HepG2 (cell line): ENCODE measurements around the gene DAB1. TPM values are rescaled to one million over a fixed set of nuclear protein-coding genes. Genes with fewer than 3 reads are reported as not detected.

Experiments used
- AFF4 ChIP-seq: sonication (generic); formaldehyde crosslinking; IDR thresholded peaks from 2 replicates; pipeline ENCODE4 v1.4.0; 2020; ENCODE audit warnings: missing genetic modification reagents
- EHMT2 ChIP-seq: fragments of 200-600 bp; sonication (generic); IDR thresholded peaks from 2 replicates; pipeline ENCODE4 v1.7.0; 2017; ENCODE audit warnings: antibody characterized with exemption, low read depth, low read length, borderline replicate concordance
- EP300 ChIP-seq, 3 experiments: sonication (generic) in 1 of 3; formaldehyde crosslinking in 1 of 3; IDR thresholded peaks; 2 replicates each; pipeline versions ENCODE4 v1.5.1 to v1.6.1; 2011 to 2020; ENCODE audit warnings: low read depth in 2 of 3, low read length in 2 of 3, borderline replicate concordance in 1 of 3, improper control_type of control experiment in 1 of 3, mild to moderate bottlenecking in 1 of 3, missing genetic modification reagents in 1 of 3, moderate library complexity in 1 of 3
- MEF2D ChIP-seq: sonication (generic); formaldehyde crosslinking; IDR thresholded peaks from 2 replicates; pipeline ENCODE4 v1.5.1; 2020; ENCODE audit warnings: mild to moderate bottlenecking, missing genetic modification reagents
- MEIS1 ChIP-seq: sonication (generic); formaldehyde crosslinking; IDR thresholded peaks from 2 replicates; pipeline ENCODE4 v1.9.0; 2021; ENCODE audit warnings: mild to moderate bottlenecking, missing genetic modification reagents, moderate library complexity, borderline replicate concordance
- POLR2AphosphoS5 ChIP-seq: IDR thresholded peaks from 2 replicates; pipeline ENCODE4 v1.6.1; 2012; ENCODE audit warnings: low read depth, low read length
- TARDBP ChIP-seq: sonication (generic); formaldehyde crosslinking; IDR thresholded peaks from 2 replicates; pipeline ENCODE4 v1.8.0; 2022; ENCODE audit warnings: mild to moderate bottlenecking, missing genetic modification reagents
- U2AF2 ChIP-seq: fragments of 200-400 bp; formaldehyde crosslinking; IDR thresholded peaks from 2 replicates; pipeline ENCODE4 v1.6.1; 2017; ENCODE audit warnings: low read depth, mild to moderate bottlenecking, low read length
- ZBTB40 ChIP-seq, 2 experiments: fragments of 450-650 bp in 1 of 2; sonication (generic) in 1 of 2; formaldehyde crosslinking in 1 of 2; IDR thresholded peaks; 2 replicates each; pipeline versions ENCODE4 v1.6.1 to v1.8.0; 2016 to 2022; ENCODE audit warnings: antibody characterized with exemption in 1 of 2, mild to moderate bottlenecking in 1 of 2, missing genetic modification reagents in 1 of 2
- ZFAT ChIP-seq: sonication (generic); formaldehyde crosslinking; conservative IDR thresholded peaks from 2 replicates; pipeline ENCODE4 v1.8.1; 2023; ENCODE audit warnings: missing genetic modification reagents, inconsistent platforms
- ZGPAT ChIP-seq: IDR thresholded peaks from 2 replicates; pipeline ENCODE4 v1.6.1; 2016; ENCODE audit warnings: mild to moderate bottlenecking
- ZNF124 ChIP-seq: sonication (generic); formaldehyde crosslinking; IDR thresholded peaks from 2 replicates; pipeline ENCODE4 v1.4.0; 2020; ENCODE audit warnings: missing genetic modification reagents
- polyA plus RNA-seq, 8 experiments: library from polyadenylated mRNA; depleted of rRNA in 3 of 8; stranded (reverse) in 7 of 8; unstranded in 1 of 8; fragments of >200 nt; fragmentation: Illumina TruSeq in 4 of 8; extraction: Trizol in 4 of 8; gene quantifications; 2 replicates each; pipeline versions ENCODE4 v1.2.1 to v1.2.3, GENCODE V29; 2011 to 2016; ENCODE audit warnings: low read depth in 4 of 8, missing spikeins in 1 of 8, mixed read lengths in 1 of 8; ENCODE audit not compliant: insufficient read depth in 1 of 8
- total RNA-seq, 5 experiments: library from RNA; depleted of rRNA; stranded (reverse); fragments of >200 nt; fragmentation: Illumina TruSeq; extraction: Trizol; gene quantifications; 2 replicates each; pipeline ENCODE4 v1.2.3, GENCODE V29; 2016; ENCODE audit warnings: low read depth in 1 of 5

Gene DAB1
- total and polyA plus RNA-seq, 2 of the 13 experiments (the other 11 are each of a cell fraction or from before 2014, with no cell fraction given): 0.04 to 0.13 TPM

DNA sequence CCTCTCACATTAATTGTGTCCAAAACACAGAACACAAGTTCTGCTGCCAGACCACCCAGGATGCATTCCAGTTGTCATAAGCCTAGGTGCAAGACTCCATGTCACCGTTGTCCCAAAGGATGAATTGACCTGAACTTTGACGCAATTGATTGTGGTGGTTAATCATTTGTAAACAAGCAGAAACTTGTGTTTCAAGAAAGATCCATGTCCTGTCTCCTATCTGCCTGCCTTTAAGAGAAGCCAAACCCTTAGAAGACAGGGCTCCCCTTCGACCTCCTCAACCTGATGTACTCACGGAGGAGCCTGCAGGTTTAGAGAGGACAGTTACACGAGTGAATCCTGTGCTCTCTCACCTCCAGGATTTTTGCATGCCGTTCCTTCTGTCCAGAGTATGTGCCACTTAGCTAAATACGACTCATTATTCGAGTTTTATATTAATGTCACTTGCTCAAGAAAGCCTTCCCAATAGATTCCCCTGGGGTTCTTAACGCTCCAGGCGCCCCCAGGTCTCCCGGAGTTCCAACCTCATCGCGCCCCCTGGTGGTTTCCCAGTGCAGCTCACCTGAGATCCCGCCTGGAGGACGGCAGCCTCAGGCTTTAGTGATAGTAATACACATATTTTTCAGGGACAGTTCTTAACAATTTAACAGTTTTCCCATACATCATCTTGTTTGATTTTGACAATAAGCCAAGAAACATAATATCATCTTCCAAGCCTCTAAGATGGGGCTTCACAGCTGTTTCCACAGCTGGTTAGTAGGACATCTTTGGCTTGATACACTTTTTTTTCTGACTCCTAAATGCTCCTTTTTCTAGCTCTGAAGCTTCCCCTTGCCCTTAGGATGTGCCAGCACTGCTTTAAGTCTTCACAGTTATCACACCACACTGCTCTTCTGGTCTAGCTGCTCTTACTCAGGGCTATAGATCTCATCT is 455.7 kb downstream of the DAB1 start (continued):
- TF ChIP-seq EHMT2: no peak
- peak in 1 of 2 experiments; percentile 72; a peak in 1 of 4 replicates for TF ChIP-seq EP300 (IDR thresholded peaks at IDR 0.05; ENCODE audit: low read depth in 2 of 2, low read length in 2 of 2)
- TF ChIP-seq EP300 (CRISPR knock-in tag; IDR thresholded peaks at IDR 0.05; ENCODE audit: borderline replicate concordance): no peak
- no peak for TF ChIP-seq POLR2AphosphoS5
- TF ChIP-seq ZNF124 (CRISPR knock-in tag): no peak
- TF ChIP-seq TARDBP: no peak
- TF ChIP-seq U2AF2: no peak
- TF ChIP-seq ZGPAT: no peak; the same call in 1 of the 2 replicates
- TF ChIP-seq ZFAT (CRISPR knock-in tag): no peak
- TF ChIP-seq MEIS1 (CRISPR knock-in tag): no peak
- no peak for TF ChIP-seq AFF4
- TF ChIP-seq ZBTB40 (IDR thresholded peaks at IDR 0.05): no peak
- 0 out of 2 replicates have a peak, but pooled peaks have one; percentile 26 for TF ChIP-seq ZBTB40 (CRISPR knock-in tag; IDR thresholded peaks at IDR 0.05)
- 0 out of 2 replicates have a peak, but pooled peaks have one; percentile 36 for TF ChIP-seq MEF2D (CRISPR knock-in tag)
